Activated T-cell treated with anti-CD3 and anti-CD28 coated beads, Interleukin-2, amount 50 U/mL, for 4 hours (primary cell): ENCODE data around the gene ZXDA. TPM values are rescaled to one million over a fixed set of nuclear protein-coding genes. Genes with fewer than 3 reads are reported as not detected.
"Not testable (repeated sequence)": the region's sequence is repeated elsewhere in the genome, so short reads cannot be mapped to it uniquely, and the experiment has no call there.

Source experiments
- ATAC-seq, 2 donors: fragments of 200-7000 bp; cut with Tn5 transposase; one replicate each; pipeline ENCODE4 v1.10.0; 2021
- DNase-seq: peaks from one replicate; pipeline ENCODE4 v3.0.0-alpha.2; 2020
- H3K27me3 Mint-ChIP-seq: one replicate; pipeline ENCODE4 v1.8.0; 2021; ENCODE audit warnings: low read depth, mixed read lengths
- H3K36me3 Mint-ChIP-seq: one replicate; pipeline ENCODE4 v1.8.0; 2022; ENCODE audit warnings: mixed read lengths; ENCODE audit not compliant: insufficient read depth
- H3K4me1 Mint-ChIP-seq: one replicate; pipeline ENCODE4 v1.8.0; 2021; ENCODE audit warnings: low read depth, mixed read lengths
- H3K4me3 Mint-ChIP-seq: one replicate; pipeline ENCODE4 v1.8.0; 2021; ENCODE audit warnings: mild to moderate bottlenecking, moderate library complexity, mixed read lengths
- H3K9me3 Mint-ChIP-seq: one replicate; pipeline ENCODE4 v1.8.0; 2021; ENCODE audit warnings: mixed read lengths
- total RNA-seq, 3 donors: library from RNA; stranded (reverse); gene quantifications; one replicate each; pipeline ENCODE4 v1.2.1, GENCODE V29; 2021

Gene ZXDA
- 1 to 10 TPM; 3.8 to 4.3 (median 3.8) TPM for total RNA-seq

GRCh38 chrX:57910287-57910912, at the start of gene ZXDA:
Gene ZXDA (minus strand): TSS chrX:57910458. CDS start chrX:57910420, 38 bp downstream.
- ATAC-seq: peak; percentile 60 to 68
- not testable (repeated sequence) for DNase-seq, H3K27me3 Mint-ChIP-seq, H3K9me3 Mint-ChIP-seq, H3K36me3 Mint-ChIP-seq
- H3K4me3 Mint-ChIP-seq: peak within 1 kb of the TSS; percentile 81
- H3K4me1 Mint-ChIP-seq: peaks cover 29% of the 10 kb centered on the region

GRCh38 chrX:57952320-57952678, 42.0 kb upstream of the ZXDA start:
- no peak overlapping the region for H3K4me3 Mint-ChIP-seq

GRCh38 chrX:57951666-57952319, 41.5 kb upstream of the ZXDA start:
- no peaks in the 10 kb centered on the region for H3K36me3 Mint-ChIP-seq
- ATAC-seq (no peak), DNase-seq (no peak)
- no peak overlapping the region for H3K4me3 Mint-ChIP-seq
- H3K9me3 Mint-ChIP-seq: peaks cover 4% of the 10 kb centered on the region
- H3K4me1 Mint-ChIP-seq: peaks cover 3% of the 10 kb centered on the region
- H3K27me3 Mint-ChIP-seq: no peaks in the 10 kb centered on the region

More at GRCh38 chrX:57952320-57952678, 42.0 kb upstream of the ZXDA start:
- no peak for ATAC-seq
- H3K27me3 Mint-ChIP-seq: no peaks in the 10 kb centered on the region
- DNase-seq: no peak
- H3K9me3 Mint-ChIP-seq: peaks cover 4% of the 10 kb centered on the region
- peaks cover 3% of the 10 kb centered on the region for H3K4me1 Mint-ChIP-seq
- no peaks in the 10 kb centered on the region for H3K36me3 Mint-ChIP-seq

GRCh38 chrX:57933321-57933720, 23.1 kb upstream of the ZXDA start:
- Mint-ChIP-seq H3K36me3 (no peaks in the 10 kb centered on the region), H3K4me1 (no peaks in the 10 kb centered on the region), H3K9me3 (no peaks in the 10 kb centered on the region), H3K4me3 (no peak overlapping the region), H3K27me3 (no peaks in the 10 kb centered on the region)
- ATAC-seq (no peak), DNase-seq (no peak)

- no peak for ATAC-seq
These were observed 22.0 kb upstream of the ZXDA start for GRCh38 chrX:57932266-57932665.

GRCh38 chrX:57930051-57930450, 19.8 kb upstream of the ZXDA start:
- ATAC-seq: no peak

More at GRCh38 chrX:57932266-57932665, 22.0 kb upstream of the ZXDA start:
- Mint-ChIP-seq H3K4me1 (no peaks in the 10 kb centered on the region), H3K27me3 (no peaks in the 10 kb centered on the region), H3K9me3 (no peaks in the 10 kb centered on the region), H3K4me3 (no peak overlapping the region), H3K36me3 (no peaks in the 10 kb centered on the region)
- no peak for DNase-seq

GRCh38 chrX:57929373-57929772, 19.1 kb upstream of the ZXDA start:
- H3K4me1 Mint-ChIP-seq: no peaks in the 10 kb centered on the region
- H3K4me3 Mint-ChIP-seq: no peak overlapping the region
- H3K9me3 Mint-ChIP-seq: no peaks in the 10 kb centered on the region
- no peak for ATAC-seq
- DNase-seq: no peak
- H3K27me3 Mint-ChIP-seq: no peaks in the 10 kb centered on the region
- no peaks in the 10 kb centered on the region for H3K36me3 Mint-ChIP-seq

More at GRCh38 chrX:57930051-57930450, 19.8 kb upstream of the ZXDA start:
- Mint-ChIP-seq H3K4me3 (no peak overlapping the region), H3K4me1 (no peaks in the 10 kb centered on the region), H3K27me3 (no peaks in the 10 kb centered on the region), H3K9me3 (no peaks in the 10 kb centered on the region), H3K36me3 (no peaks in the 10 kb centered on the region)
- no peak for DNase-seq

- no peak for ATAC-seq
- DNase-seq: no peak
- Mint-ChIP-seq H3K4me1 (no peaks in the 10 kb centered on the region), H3K27me3 (no peaks in the 10 kb centered on the region), H3K9me3 (no peaks in the 10 kb centered on the region), H3K36me3 (no peaks in the 10 kb centered on the region), H3K4me3 (no peak overlapping the region)
These were observed 15.5 kb upstream of the ZXDA start for GRCh38 chrX:57925806-57926205.

GRCh38 chrX:57918750-57919436, 8.6 kb upstream of the ZXDA start:
- no peak overlapping the region for H3K4me3 Mint-ChIP-seq
- ATAC-seq (no peak), DNase-seq (no peak)
- no peaks in the 10 kb centered on the region for H3K27me3 Mint-ChIP-seq
- no peaks in the 10 kb centered on the region for H3K9me3 Mint-ChIP-seq
- H3K4me1 Mint-ChIP-seq: no peaks in the 10 kb centered on the region
- no peaks in the 10 kb centered on the region for H3K36me3 Mint-ChIP-seq

- peaks cover 10% of the 10 kb centered on the region for H3K4me1 Mint-ChIP-seq
- H3K4me3 Mint-ChIP-seq: no peak overlapping the region
- H3K36me3 Mint-ChIP-seq: no peaks in the 10 kb centered on the region
- DNase-seq (no peak), ATAC-seq (no peak)
- H3K9me3 Mint-ChIP-seq: no peaks in the 10 kb centered on the region
- no peaks in the 10 kb centered on the region for H3K27me3 Mint-ChIP-seq
These were observed 5.4 kb upstream of the ZXDA start for GRCh38 chrX:57915680-57916079.

GRCh38 chrX:57909595-57910286, 517 bp downstream of the ZXDA start:
- not testable (repeated sequence) for H3K36me3 Mint-ChIP-seq, DNase-seq, H3K9me3 Mint-ChIP-seq, H3K27me3 Mint-ChIP-seq
- Mint-ChIP-seq H3K4me1 (peaks cover 34% of the 10 kb centered on the region), H3K4me3 (peak overlapping the region; percentile 45)
- peak; percentile 80 to 83 for ATAC-seq

- H3K9me3 Mint-ChIP-seq, DNase-seq, H3K27me3 Mint-ChIP-seq, H3K36me3 Mint-ChIP-seq: not testable (repeated sequence)
- peaks cover 34% of the 10 kb centered on the region for H3K4me1 Mint-ChIP-seq
- peak in 1 of 2 donors; percentile 2 for ATAC-seq
- H3K4me3 Mint-ChIP-seq: peak overlapping the region; percentile 38
These were observed 1.2 kb downstream of the ZXDA start for GRCh38 chrX:57908972-57909594.

- Mint-ChIP-seq H3K27me3 (no peaks in the 10 kb centered on the region), H3K4me1 (peaks cover 42% of the 10 kb centered on the region), H3K9me3 (peaks cover 3% of the 10 kb centered on the region), H3K4me3 (peak overlapping the region; percentile 54), H3K36me3 (peaks cover 8% of the 10 kb centered on the region)
- DNase-seq: no peak
- ATAC-seq: no peak
These were observed 3.5 kb downstream of the ZXDA start for GRCh38 chrX:57906790-57907189.

GRCh38 chrX:57905141-57905540, 5.1 kb downstream of the ZXDA start:
- H3K36me3 Mint-ChIP-seq: peaks cover 8% of the 10 kb centered on the region
- peak overlapping the region; percentile 53 for H3K4me3 Mint-ChIP-seq
- peaks cover 3% of the 10 kb centered on the region for H3K9me3 Mint-ChIP-seq
- no peaks in the 10 kb centered on the region for H3K27me3 Mint-ChIP-seq
- DNase-seq (no peak), ATAC-seq (no peak)
- H3K4me1 Mint-ChIP-seq: peaks cover 30% of the 10 kb centered on the region
